K562 (cell line): ENCODE results near the gene TMEM181.

Experiments used
- ATF7 ChIP-seq: fragments of 450-650 bp; IDR thresholded peaks from 2 replicates; pipeline ENCODE4 v1.7.1; 2014; ENCODE audit warnings: mild to moderate bottlenecking, moderate library complexity
- BACH1 ChIP-seq: fragments of 200-800 bp; sonication (Bioruptor generic); IDR thresholded peaks from 2 replicates; pipeline ENCODE4 v1.6.1; 2016; ENCODE audit warnings: missing genetic modification characterization, missing compliant biosample characterization
- ETS2 ChIP-seq: IDR thresholded peaks from 2 replicates; pipeline ENCODE4 v1.6.1; 2016; ENCODE audit warnings: borderline replicate concordance, missing genetic modification characterization, mild to moderate bottlenecking, moderate library complexity, missing compliant biosample characterization; ENCODE audit not compliant: poor library complexity, severe bottlenecking
- GATA2 ChIP-seq: sonication (generic); formaldehyde crosslinking; IDR thresholded peaks from 2 replicates; pipeline ENCODE4 v1.4.0; 2020; ENCODE audit warnings: mild to moderate bottlenecking, missing genetic modification reagents
- NFATC3 ChIP-seq: fragments of 450-650 bp; IDR thresholded peaks from 2 replicates; pipeline ENCODE4 v1.6.1; 2017; ENCODE audit warnings: mild to moderate bottlenecking
- POLR2A ChIP-seq: fragments of 450-650 bp; conservative IDR thresholded peaks from 2 replicates; pipeline ENCODE4 v1.6.1; 2016
- ZNF184 ChIP-seq: sonication (generic); formaldehyde crosslinking; IDR thresholded peaks from 2 replicates; pipeline ENCODE4 v1.5.0; 2020; ENCODE audit warnings: missing genetic modification reagents
- ZNF263 ChIP-seq: sonication (generic); formaldehyde crosslinking; IDR thresholded peaks from 2 replicates; pipeline ENCODE4 v1.8.0; 2022; ENCODE audit warnings: mild to moderate bottlenecking, missing genetic modification reagents, borderline replicate concordance
- TF ChIP-seq, protein P1 (sequence below), 3 experiments: IDR thresholded peaks in 2 of 3; conservative IDR thresholded peaks in 1 of 3; 2 replicates each; pipeline ENCODE4 v1.5.1; 2011 to 2012; ENCODE audit warnings: low read length in 3 of 3, mild to moderate bottlenecking in 3 of 3, control low read depth in 2 of 3, improper control_type of control experiment in 1 of 3, inconsistent platforms in 1 of 3, low read depth in 1 of 3, mixed read lengths in 1 of 3, moderate library complexity in 1 of 3; ENCODE audit not compliant: insufficient read depth in 2 of 3
- TF ChIP-seq, protein P2 (sequence below): sonication (generic); formaldehyde crosslinking; IDR thresholded peaks from 2 replicates; pipeline ENCODE4 v1.8.1; 2023; ENCODE audit warnings: missing genetic modification reagents, mild to moderate bottlenecking, borderline replicate concordance
- TF ChIP-seq, protein P3 (sequence below): sonication (generic); formaldehyde crosslinking; IDR thresholded peaks from 2 replicates; pipeline ENCODE4 v1.8.0; 2023; ENCODE audit warnings: mild to moderate bottlenecking, missing genetic modification reagents

DNA sequence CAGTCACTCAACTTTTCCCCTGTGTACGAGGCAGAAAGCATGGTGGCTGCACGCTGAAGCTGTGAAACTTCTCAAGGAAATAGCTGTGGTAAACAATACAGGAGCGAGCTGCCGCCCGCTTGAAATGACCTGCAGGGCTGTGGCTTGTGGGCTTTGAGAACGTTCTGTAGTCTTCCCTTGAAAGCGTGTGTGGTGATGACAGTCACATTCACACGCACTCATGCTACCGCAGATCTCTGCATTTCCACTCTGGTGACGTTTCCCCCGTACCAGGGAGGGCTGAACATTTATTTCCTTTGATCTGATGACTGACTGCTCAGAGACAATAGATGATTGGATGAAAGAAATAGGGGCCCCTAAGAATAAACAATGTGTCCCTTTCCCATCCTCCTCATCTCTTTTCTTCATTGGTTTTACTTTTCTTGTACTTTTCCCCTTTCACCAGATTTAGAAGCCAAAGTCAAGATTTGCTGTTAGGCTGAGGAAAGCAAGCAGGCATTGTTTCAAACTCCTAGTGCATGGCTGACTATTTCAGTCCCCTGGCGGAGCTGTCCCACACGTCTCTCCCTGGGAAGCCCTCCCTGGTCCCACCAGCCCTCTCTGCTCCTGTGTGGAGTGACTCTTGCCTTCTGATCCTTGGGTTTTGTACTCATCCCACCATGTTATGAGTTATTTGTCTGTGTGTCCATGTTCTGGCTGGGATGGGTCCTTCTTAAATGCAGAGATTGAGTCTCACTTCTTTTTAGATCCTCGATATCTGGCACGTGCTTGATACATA lies 93.9 kb downstream of the TMEM181 start:
- no peak for TF ChIP-seq POLR2A
- no peak for TF ChIP-seq NFATC3
- TF ChIP-seq, protein P1, sequence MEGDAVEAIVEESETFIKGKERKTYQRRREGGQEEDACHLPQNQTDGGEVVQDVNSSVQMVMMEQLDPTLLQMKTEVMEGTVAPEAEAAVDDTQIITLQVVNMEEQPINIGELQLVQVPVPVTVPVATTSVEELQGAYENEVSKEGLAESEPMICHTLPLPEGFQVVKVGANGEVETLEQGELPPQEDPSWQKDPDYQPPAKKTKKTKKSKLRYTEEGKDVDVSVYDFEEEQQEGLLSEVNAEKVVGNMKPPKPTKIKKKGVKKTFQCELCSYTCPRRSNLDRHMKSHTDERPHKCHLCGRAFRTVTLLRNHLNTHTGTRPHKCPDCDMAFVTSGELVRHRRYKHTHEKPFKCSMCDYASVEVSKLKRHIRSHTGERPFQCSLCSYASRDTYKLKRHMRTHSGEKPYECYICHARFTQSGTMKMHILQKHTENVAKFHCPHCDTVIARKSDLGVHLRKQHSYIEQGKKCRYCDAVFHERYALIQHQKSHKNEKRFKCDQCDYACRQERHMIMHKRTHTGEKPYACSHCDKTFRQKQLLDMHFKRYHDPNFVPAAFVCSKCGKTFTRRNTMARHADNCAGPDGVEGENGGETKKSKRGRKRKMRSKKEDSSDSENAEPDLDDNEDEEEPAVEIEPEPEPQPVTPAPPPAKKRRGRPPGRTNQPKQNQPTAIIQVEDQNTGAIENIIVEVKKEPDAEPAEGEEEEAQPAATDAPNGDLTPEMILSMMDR (IDR thresholded peaks at IDR 0.05 in 2 of 3, conservative IDR thresholded peaks at IDR 0.05 in 1 of 3; ENCODE audit: insufficient read depth in 2 of 3, low read depth in 1 of 3, low read length in 3 of 3) = no peak
- no peak for TF ChIP-seq ZNF184 (CRISPR knock-in tag)
- TF ChIP-seq ZNF263 = no peak
- TF ChIP-seq BACH1 (tag) = no peak
- TF ChIP-seq, protein P2, sequence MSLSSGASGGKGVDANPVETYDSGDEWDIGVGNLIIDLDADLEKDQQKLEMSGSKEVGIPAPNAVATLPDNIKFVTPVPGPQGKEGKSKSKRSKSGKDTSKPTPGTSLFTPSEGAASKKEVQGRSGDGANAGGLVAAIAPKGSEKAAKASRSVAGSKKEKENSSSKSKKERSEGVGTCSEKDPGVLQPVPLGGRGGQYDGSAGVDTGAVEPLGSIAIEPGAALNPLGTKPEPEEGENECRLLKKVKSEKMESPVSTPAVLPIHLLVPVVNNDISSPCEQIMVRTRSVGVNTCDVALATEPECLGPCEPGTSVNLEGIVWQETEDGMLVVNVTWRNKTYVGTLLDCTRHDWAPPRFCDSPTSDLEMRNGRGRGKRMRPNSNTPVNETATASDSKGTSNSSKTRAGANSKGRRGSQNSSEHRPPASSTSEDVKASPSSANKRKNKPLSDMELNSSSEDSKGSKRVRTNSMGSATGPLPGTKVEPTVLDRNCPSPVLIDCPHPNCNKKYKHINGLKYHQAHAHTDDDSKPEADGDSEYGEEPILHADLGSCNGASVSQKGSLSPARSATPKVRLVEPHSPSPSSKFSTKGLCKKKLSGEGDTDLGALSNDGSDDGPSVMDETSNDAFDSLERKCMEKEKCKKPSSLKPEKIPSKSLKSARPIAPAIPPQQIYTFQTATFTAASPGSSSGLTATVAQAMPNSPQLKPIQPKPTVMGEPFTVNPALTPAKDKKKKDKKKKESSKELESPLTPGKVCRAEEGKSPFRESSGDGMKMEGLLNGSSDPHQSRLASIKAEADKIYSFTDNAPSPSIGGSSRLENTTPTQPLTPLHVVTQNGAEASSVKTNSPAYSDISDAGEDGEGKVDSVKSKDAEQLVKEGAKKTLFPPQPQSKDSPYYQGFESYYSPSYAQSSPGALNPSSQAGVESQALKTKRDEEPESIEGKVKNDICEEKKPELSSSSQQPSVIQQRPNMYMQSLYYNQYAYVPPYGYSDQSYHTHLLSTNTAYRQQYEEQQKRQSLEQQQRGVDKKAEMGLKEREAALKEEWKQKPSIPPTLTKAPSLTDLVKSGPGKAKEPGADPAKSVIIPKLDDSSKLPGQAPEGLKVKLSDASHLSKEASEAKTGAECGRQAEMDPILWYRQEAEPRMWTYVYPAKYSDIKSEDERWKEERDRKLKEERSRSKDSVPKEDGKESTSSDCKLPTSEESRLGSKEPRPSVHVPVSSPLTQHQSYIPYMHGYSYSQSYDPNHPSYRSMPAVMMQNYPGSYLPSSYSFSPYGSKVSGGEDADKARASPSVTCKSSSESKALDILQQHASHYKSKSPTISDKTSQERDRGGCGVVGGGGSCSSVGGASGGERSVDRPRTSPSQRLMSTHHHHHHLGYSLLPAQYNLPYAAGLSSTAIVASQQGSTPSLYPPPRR (CRISPR knock-in tag) = no peak
- TF ChIP-seq ETS2 (tag) = no peak
- TF ChIP-seq, protein P3, sequence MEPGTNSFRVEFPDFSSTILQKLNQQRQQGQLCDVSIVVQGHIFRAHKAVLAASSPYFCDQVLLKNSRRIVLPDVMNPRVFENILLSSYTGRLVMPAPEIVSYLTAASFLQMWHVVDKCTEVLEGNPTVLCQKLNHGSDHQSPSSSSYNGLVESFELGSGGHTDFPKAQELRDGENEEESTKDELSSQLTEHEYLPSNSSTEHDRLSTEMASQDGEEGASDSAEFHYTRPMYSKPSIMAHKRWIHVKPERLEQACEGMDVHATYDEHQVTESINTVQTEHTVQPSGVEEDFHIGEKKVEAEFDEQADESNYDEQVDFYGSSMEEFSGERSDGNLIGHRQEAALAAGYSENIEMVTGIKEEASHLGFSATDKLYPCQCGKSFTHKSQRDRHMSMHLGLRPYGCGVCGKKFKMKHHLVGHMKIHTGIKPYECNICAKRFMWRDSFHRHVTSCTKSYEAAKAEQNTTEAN (CRISPR knock-in tag) = no peak
- no peak for TF ChIP-seq ATF7
- no peak for TF ChIP-seq GATA2 (CRISPR knock-in tag)
